HG03135 (cell line): ENCODE results near the gene HPGDS.
"Not testable (repeated sequence)": the region's sequence is repeated elsewhere in the genome, so short reads cannot be mapped to it uniquely, and the experiment has no call there.

Experiments used
- ATAC-seq: cut with Tn5 transposase; IDR thresholded peaks from one replicate; pipeline ENCODE4 v1.9.1; 2021; ENCODE audit warnings: mild to moderate bottlenecking, moderate library complexity; ENCODE audit not compliant: unreplicated experiment

HPGDS gene

GRCh38 chr4:94342694-94343093 lies at the start of gene HPGDS:
Gene HPGDS, minus strand, starts transcription at chr4:94342836. Its CDS starts 8,207 bp downstream, at chr4:94334629.
- no peak for ATAC-seq

GRCh38 chr4:94390804-94391410 lies 48.3 kb upstream of the HPGDS start:
- ATAC-seq: no peak

GRCh38 chr4:94389595-94390267 lies 47.1 kb upstream of the HPGDS start:
- ATAC-seq: no peak

- not testable (repeated sequence) for ATAC-seq
These were observed 45.3 kb upstream of the HPGDS start for GRCh38 chr4:94387965-94388364.

- ATAC-seq: not testable (repeated sequence)
These were observed 42.8 kb upstream of the HPGDS start for GRCh38 chr4:94385452-94385851.

- not testable (repeated sequence) for ATAC-seq
These were observed 40.3 kb upstream of the HPGDS start for GRCh38 chr4:94382891-94383290.

GRCh38 chr4:94378047-94378446 lies 35.4 kb upstream of the HPGDS start:
- no peak for ATAC-seq

- ATAC-seq: no peak
These were observed 34.7 kb upstream of the HPGDS start for GRCh38 chr4:94377294-94377693.

- no peak for ATAC-seq
These were observed 32.7 kb upstream of the HPGDS start for GRCh38 chr4:94375364-94375763.

- ATAC-seq: no peak
These were observed 31.1 kb upstream of the HPGDS start for GRCh38 chr4:94373752-94374151.

- ATAC-seq: no peak
These were observed 30.4 kb upstream of the HPGDS start for GRCh38 chr4:94372991-94373390.

- no peak for ATAC-seq
These were observed 29.8 kb upstream of the HPGDS start for GRCh38 chr4:94372228-94372978.

GRCh38 chr4:94371290-94371689 lies 28.7 kb upstream of the HPGDS start:
- ATAC-seq: no peak

GRCh38 chr4:94370533-94371254 lies 28.1 kb upstream of the HPGDS start:
- ATAC-seq: no peak

GRCh38 chr4:94369046-94369445 lies 26.4 kb upstream of the HPGDS start:
- no peak for ATAC-seq

- ATAC-seq: no peak
These were observed 25.8 kb upstream of the HPGDS start for GRCh38 chr4:94368459-94368858.

GRCh38 chr4:94365304-94365703 lies 22.7 kb upstream of the HPGDS start:
- no peak for ATAC-seq

- ATAC-seq: no peak
These were observed 21.9 kb upstream of the HPGDS start for GRCh38 chr4:94364527-94364926.

- no peak for ATAC-seq
These were observed 20.6 kb upstream of the HPGDS start for GRCh38 chr4:94363136-94363655.

- no peak for ATAC-seq
These were observed 17.2 kb upstream of the HPGDS start for GRCh38 chr4:94359838-94360237.

GRCh38 chr4:94359221-94359620 lies 16.6 kb upstream of the HPGDS start:
- no peak for ATAC-seq
